ENCODE results near the gene HIRA. TPM values are rescaled to one million over a fixed set of nuclear protein-coding genes. Genes with fewer than 3 reads are reported as not detected.

HIRA gene
- total RNA-seq, 5 donors from 2014 or later (not counting 1 experiment from before 2014, with no cell fraction given) = 24.4 to 31.4 (median 29.2) TPM

DNA sequence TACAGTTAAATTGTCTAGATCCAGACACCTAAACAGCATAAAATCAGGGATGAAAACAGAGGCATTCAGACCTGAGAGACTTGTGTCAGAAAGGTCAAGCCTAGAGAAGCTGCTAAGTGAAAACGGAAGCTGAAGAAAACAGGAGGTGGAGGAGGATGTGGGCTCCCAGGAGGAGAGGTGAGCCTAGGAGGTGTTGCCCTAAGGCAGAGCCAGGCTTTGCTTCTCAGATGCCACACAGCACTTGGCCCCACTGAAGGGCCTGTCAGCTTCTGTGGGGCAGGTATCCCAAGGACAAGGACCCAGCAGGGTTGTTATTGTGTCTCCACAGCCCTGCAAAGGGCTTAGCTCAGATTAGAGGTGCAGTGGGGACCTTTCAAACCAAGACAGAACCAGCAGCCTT, 33.0 kb upstream of the HIRA start:
- ChIA-PET CTCF (no interaction called here), POLR2A (no interaction called here)
- no peaks in the 10 kb centered on the region for H3K9me3 Mint-ChIP-seq
- H3K27me3 ChIP-seq (replicated peaks in 1 of 2; ENCODE audit: control insufficient read depth in 2 of 2, extremely low read depth in 1 of 2, insufficient read depth in 2 of 2, low read length in 1 of 2) = no peaks in the 10 kb centered on the region
- H3K4me1 ChIP-seq (ENCODE audit: control insufficient read depth in 1 of 2, extremely low read depth in 1 of 2, insufficient read depth in 2 of 2, low read length in 2 of 2) = no peaks in the 10 kb centered on the region
- no peak overlapping the region for H3K27ac Mint-ChIP-seq
- peaks cover 47% of the 10 kb centered on the region for H3K36me3 Mint-ChIP-seq
- DNase-seq (no peak), ATAC-seq (replicated peaks in 1 of 4) (no peak)
- no peak overlapping the region for H3K4me3 Mint-ChIP-seq
- WGBS (ENCODE audit: insufficient coverage) = no CpG with 5 or more reads among the region's 1 CpG
- H3K27ac ChIP-seq (ENCODE audit: low read length) = no peak overlapping the region
- H3K9me3 ChIP-seq = no peaks in the 10 kb centered on the region
- peaks cover 0 to 8% (median 3%) of the 10 kb centered on the region in 3 donors for H3K4me1 Mint-ChIP-seq
- no peak overlapping the region for H3K4me3 ChIP-seq (ENCODE audit: control insufficient read depth in 1 of 2, extremely low read depth in 1 of 2, low read length in 1 of 2)
- H3K27me3 Mint-ChIP-seq = no peaks in the 10 kb centered on the region
- H3K36me3 ChIP-seq (ENCODE audit: control insufficient read depth in 2 of 2, extremely low read depth in 1 of 2, insufficient read depth in 1 of 2, low read length in 1 of 2) = peaks cover 26 to 76% of the 10 kb centered on the region in 2 donors

DNA sequence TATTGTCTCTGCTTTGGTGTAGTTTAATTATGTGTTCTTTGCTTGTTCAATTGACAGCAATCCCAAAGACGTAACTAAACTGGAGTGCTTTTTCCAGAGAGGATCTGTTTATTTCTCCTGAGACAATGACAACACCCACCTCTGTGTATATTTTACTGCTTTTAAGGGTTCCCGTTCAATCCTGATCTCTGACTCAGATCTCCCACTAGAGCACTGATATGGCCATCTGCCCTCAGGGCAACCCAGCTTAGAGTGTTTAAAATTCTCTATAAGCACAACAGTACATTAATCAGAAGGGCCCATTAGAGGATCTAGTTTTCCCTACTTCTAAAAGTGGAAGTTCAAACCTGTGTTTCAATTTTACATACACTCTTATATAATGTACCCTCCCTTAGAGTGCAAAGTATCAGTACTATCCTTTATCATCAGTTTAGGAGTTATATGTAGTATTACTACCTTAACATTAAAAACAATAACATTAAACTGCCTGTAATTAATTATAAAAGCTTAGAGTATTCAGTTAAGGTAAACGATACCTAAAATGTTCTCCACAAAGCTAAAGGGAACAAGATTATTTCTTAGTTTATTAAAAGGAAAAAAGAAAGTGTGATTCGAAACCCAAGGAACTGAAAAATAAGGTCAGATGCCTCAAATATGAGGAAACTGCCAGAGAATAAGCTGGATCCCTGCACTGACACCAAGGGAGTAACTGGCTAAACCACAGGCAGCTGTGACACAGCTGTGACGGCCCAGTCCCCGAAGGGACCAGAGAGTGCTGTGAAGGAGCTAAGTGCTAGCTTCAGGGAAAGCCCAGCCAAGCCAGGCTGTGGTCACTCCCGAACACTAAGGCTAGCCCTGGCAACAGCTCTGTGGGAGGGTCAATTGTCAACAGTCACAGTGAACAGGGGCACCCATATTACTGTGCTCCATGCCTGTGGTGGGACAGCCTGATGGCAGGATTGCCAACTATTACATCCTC, 32.2 kb upstream of the HIRA start:
- Mint-ChIP-seq H3K9me3 (no peaks in the 10 kb centered on the region), H3K27me3 (no peaks in the 10 kb centered on the region), H3K36me3 (peaks cover 42% of the 10 kb centered on the region), H3K27ac (no peak overlapping the region), H3K4me1 (peaks cover 0 to 4% (median 3%) of the 10 kb centered on the region in 3 donors), H3K4me3 (no peak overlapping the region)
- ChIA-PET POLR2A (interaction anchor here in 1 of 2 donors (0.6 to 1.0 kb wide), 2 partner anchors 24 to 76 kb away, joined by 3 to 7 read pairs; no protein-coding TSS in a partner anchor), CTCF (interaction anchor here in 1 of 2 donors (0.6 kb wide), 1 partner anchor 1854 kb away, joined by 5 read pairs; no protein-coding TSS in a partner anchor)
- Histone ChIP-seq H3K4me1 (ENCODE audit: control insufficient read depth in 1 of 2, extremely low read depth in 1 of 2, insufficient read depth in 2 of 2, low read length in 2 of 2) (no peaks in the 10 kb centered on the region), H3K27ac (ENCODE audit: low read length) (no peak overlapping the region), H3K9me3 (no peaks in the 10 kb centered on the region), H3K36me3 (ENCODE audit: control insufficient read depth in 2 of 2, extremely low read depth in 1 of 2, insufficient read depth in 1 of 2, low read length in 1 of 2) (peaks cover 22 to 68% of the 10 kb centered on the region in 2 donors), H3K4me3 (ENCODE audit: control insufficient read depth in 1 of 2, extremely low read depth in 1 of 2, low read length in 1 of 2) (no peak overlapping the region), H3K27me3 (replicated peaks in 1 of 2; ENCODE audit: control insufficient read depth in 2 of 2, extremely low read depth in 1 of 2, insufficient read depth in 2 of 2, low read length in 1 of 2) (no peaks in the 10 kb centered on the region)
- DNase-seq = no peak
- ATAC-seq (replicated peaks in 1 of 4) = no peak
- WGBS (ENCODE audit: insufficient coverage) = 77% methylated on average over 4 of the region's 7 CpGs

GRCh38 chr22:19463008-19463407, 31.5 kb upstream of the HIRA start:
- no peak overlapping the region for H3K27ac Mint-ChIP-seq
- peaks cover 0 to 3% (median 0%) of the 10 kb centered on the region in 3 donors for H3K4me1 Mint-ChIP-seq
- no peaks in the 10 kb centered on the region for H3K27me3 Mint-ChIP-seq
- DNase-seq (no peak), ATAC-seq (replicated peaks in 1 of 4) (no peak)
- Histone ChIP-seq H3K27ac (ENCODE audit: low read length) (no peak overlapping the region), H3K4me3 (ENCODE audit: control insufficient read depth in 1 of 2, extremely low read depth in 1 of 2, low read length in 1 of 2) (no peak overlapping the region), H3K36me3 (ENCODE audit: control insufficient read depth in 2 of 2, extremely low read depth in 1 of 2, insufficient read depth in 1 of 2, low read length in 1 of 2) (peaks cover 19 to 65% of the 10 kb centered on the region in 2 donors), H3K4me1 (ENCODE audit: control insufficient read depth in 1 of 2, extremely low read depth in 1 of 2, insufficient read depth in 2 of 2, low read length in 2 of 2) (no peaks in the 10 kb centered on the region), H3K9me3 (no peaks in the 10 kb centered on the region), H3K27me3 (replicated peaks in 1 of 2; ENCODE audit: control insufficient read depth in 2 of 2, extremely low read depth in 1 of 2, insufficient read depth in 2 of 2, low read length in 1 of 2) (no peaks in the 10 kb centered on the region)
- no CpG with 5 or more reads among the region's 1 CpG for WGBS (ENCODE audit: insufficient coverage)
- no peaks in the 10 kb centered on the region for H3K9me3 Mint-ChIP-seq
- CTCF ChIA-PET = no interaction called here
- POLR2A ChIA-PET = interaction anchor here in 1 of 2 donors (0.6 to 1.0 kb wide), 2 partner anchors 23 to 75 kb away, joined by 3 to 7 read pairs; no protein-coding TSS in a partner anchor
- H3K36me3 Mint-ChIP-seq = peaks cover 36% of the 10 kb centered on the region
- H3K4me3 Mint-ChIP-seq = no peak overlapping the region

DNA sequence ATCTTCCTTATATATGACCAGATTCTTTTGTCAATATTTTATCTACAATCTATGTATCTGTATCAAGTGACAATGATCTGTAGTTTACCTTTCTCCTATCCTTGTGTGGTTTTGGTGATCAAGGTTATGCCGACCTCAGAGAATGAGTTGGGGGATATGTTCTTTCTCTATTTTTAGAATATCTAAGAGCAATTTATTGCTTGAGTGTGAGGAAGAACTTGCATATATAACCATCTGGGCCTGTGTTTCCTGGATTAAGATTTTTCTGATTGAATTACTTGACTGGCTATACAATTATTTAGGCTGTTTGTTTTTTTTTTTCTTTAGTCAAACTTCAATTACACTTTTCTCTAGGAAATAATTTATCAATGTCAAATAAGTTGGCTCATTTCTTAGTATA, 30.0 kb upstream of the HIRA start:
- CTCF ChIA-PET = no interaction called here
- POLR2A ChIA-PET = no interaction called here
- no peaks in the 10 kb centered on the region for H3K9me3 ChIP-seq
- ATAC-seq (replicated peaks in 1 of 4) (no peak), DNase-seq (no peak)
- H3K27me3 Mint-ChIP-seq = no peaks in the 10 kb centered on the region
- H3K27ac Mint-ChIP-seq = no peak overlapping the region
- no peak overlapping the region for H3K4me3 ChIP-seq (ENCODE audit: control insufficient read depth in 1 of 2, extremely low read depth in 1 of 2, low read length in 1 of 2)
- H3K27me3 ChIP-seq (replicated peaks in 1 of 2; ENCODE audit: control insufficient read depth in 2 of 2, extremely low read depth in 1 of 2, insufficient read depth in 2 of 2, low read length in 1 of 2) = no peaks in the 10 kb centered on the region
- H3K4me1 ChIP-seq (ENCODE audit: control insufficient read depth in 1 of 2, extremely low read depth in 1 of 2, insufficient read depth in 2 of 2, low read length in 2 of 2) = no peaks in the 10 kb centered on the region
- H3K4me1 Mint-ChIP-seq = peaks cover 0 to 3% (median 0%) of the 10 kb centered on the region in 3 donors
- no peak overlapping the region for H3K27ac ChIP-seq (ENCODE audit: low read length)
- H3K9me3 Mint-ChIP-seq = no peaks in the 10 kb centered on the region
- no CpG with 5 or more reads among the region's 1 CpG for WGBS (ENCODE audit: insufficient coverage)
- no peak overlapping the region for H3K4me3 Mint-ChIP-seq
- H3K36me3 Mint-ChIP-seq = peaks cover 35% of the 10 kb centered on the region
- peaks cover 20 to 63% of the 10 kb centered on the region in 2 donors for H3K36me3 ChIP-seq (ENCODE audit: control insufficient read depth in 2 of 2, extremely low read depth in 1 of 2, insufficient read depth in 1 of 2, low read length in 1 of 2)

DNA sequence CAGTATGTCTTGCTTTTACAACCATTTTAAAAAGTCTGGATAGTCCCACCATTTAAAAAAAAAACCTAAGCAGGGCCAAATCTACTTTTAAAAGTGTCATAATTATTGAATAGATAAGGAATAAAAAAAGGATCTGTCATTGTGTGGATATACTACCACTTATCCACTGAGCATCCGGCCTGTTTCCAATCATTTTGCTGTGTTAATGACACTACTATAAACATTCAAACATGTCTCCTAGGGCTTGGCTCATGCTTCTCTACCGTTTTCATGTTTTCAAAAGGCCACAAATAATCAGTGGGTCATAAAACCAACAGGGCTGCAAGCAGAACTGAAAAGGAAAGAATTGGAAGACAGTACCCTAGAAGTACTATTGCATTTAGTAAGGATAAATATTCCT, 28.5 kb upstream of the HIRA start:
- Mint-ChIP-seq H3K27me3 (no peaks in the 10 kb centered on the region), H3K27ac (no peak overlapping the region), H3K36me3 (peaks cover 40% of the 10 kb centered on the region), H3K4me3 (no peak overlapping the region), H3K9me3 (no peaks in the 10 kb centered on the region), H3K4me1 (peaks cover 0 to 3% (median 0%) of the 10 kb centered on the region in 3 donors)
- 100% methylated on average over 1 of the region's 2 CpGs for WGBS (ENCODE audit: insufficient coverage)
- Histone ChIP-seq H3K27me3 (replicated peaks in 1 of 2; ENCODE audit: control insufficient read depth in 2 of 2, extremely low read depth in 1 of 2, insufficient read depth in 2 of 2, low read length in 1 of 2) (no peaks in the 10 kb centered on the region), H3K9me3 (no peaks in the 10 kb centered on the region), H3K36me3 (ENCODE audit: control insufficient read depth in 2 of 2, extremely low read depth in 1 of 2, insufficient read depth in 1 of 2, low read length in 1 of 2) (peaks cover 28 to 63% of the 10 kb centered on the region in 2 donors), H3K4me1 (ENCODE audit: control insufficient read depth in 1 of 2, extremely low read depth in 1 of 2, insufficient read depth in 2 of 2, low read length in 2 of 2) (no peaks in the 10 kb centered on the region), H3K4me3 (ENCODE audit: control insufficient read depth in 1 of 2, extremely low read depth in 1 of 2, low read length in 1 of 2) (no peak overlapping the region), H3K27ac (ENCODE audit: low read length) (no peak overlapping the region)
- ATAC-seq (replicated peaks in 1 of 4) (no peak), DNase-seq (no peak)
- ChIA-PET POLR2A (no interaction called here), CTCF (interaction anchor here (0.6 to 0.7 kb wide), 2 partner anchors 19 to 48 kb away, joined by 4 to 8 read pairs; partner anchors contain the start of gene CDC45 (in 1 of the 2))

DNA sequence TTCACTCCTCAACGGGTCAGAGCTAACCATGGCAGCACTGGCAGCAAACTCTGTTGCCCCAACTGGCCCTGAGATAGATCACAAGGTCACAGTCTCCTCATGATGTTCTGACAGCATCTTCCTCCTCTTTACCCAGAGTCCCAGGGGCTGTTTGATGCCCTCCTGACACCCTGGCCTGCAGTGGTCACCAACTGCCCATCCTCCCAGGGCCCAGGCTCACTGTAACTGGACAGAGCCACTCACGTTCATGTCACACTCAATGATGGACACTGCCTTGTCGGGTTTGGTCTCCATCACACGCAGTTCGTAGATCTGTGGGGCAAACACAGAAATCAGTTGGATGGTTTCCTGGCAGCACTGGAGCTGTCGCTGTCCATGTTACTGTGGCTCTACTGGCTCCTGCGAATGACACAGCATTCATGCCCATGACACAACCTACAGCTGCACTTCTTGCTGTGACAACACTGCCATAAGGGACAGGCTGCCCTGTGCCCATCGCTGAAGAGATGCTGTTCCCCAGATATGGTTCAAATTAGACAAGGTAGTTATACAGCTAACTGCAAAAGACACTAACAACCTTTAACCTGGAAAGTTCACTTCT, 26.4 kb upstream of the HIRA start:
- no peak for ATAC-seq (replicated peaks in 1 of 4)
- H3K9me3 ChIP-seq = no peaks in the 10 kb centered on the region
- no peak for DNase-seq
- CTCF ChIA-PET = no interaction called here
- H3K27ac ChIP-seq (ENCODE audit: low read length) = no peak overlapping the region
- Mint-ChIP-seq H3K36me3 (peaks cover 45% of the 10 kb centered on the region), H3K4me1 (no peaks in the 10 kb centered on the region), H3K27ac (no peak overlapping the region), H3K27me3 (no peaks in the 10 kb centered on the region), H3K4me3 (no peak overlapping the region), H3K9me3 (no peaks in the 10 kb centered on the region)
- WGBS (ENCODE audit: insufficient coverage) = 96% methylated on average over 7 of the region's 8 CpGs
- H3K4me3 ChIP-seq (ENCODE audit: control insufficient read depth in 1 of 2, extremely low read depth in 1 of 2, low read length in 1 of 2) = no peak overlapping the region
- no peaks in the 10 kb centered on the region for H3K4me1 ChIP-seq (ENCODE audit: control insufficient read depth in 1 of 2, extremely low read depth in 1 of 2, insufficient read depth in 2 of 2, low read length in 2 of 2)
- H3K36me3 ChIP-seq (ENCODE audit: control insufficient read depth in 2 of 2, extremely low read depth in 1 of 2, insufficient read depth in 1 of 2, low read length in 1 of 2) = peaks cover 32 to 66% of the 10 kb centered on the region in 2 donors
- no peaks in the 10 kb centered on the region for H3K27me3 ChIP-seq (replicated peaks in 1 of 2; ENCODE audit: control insufficient read depth in 2 of 2, extremely low read depth in 1 of 2, insufficient read depth in 2 of 2, low read length in 1 of 2)
- POLR2A ChIA-PET = interaction anchor here in 1 of 2 donors (0.7 kb wide), 1 partner anchor 43 kb away, joined by 3 read pairs; no protein-coding TSS in a partner anchor
